Measurements from ENCODE around the gene OTOR. TPM values are rescaled to one million over a fixed set of nuclear protein-coding genes. Genes with fewer than 3 reads are reported as not detected.
A peak's percentile ranks its signal among the peaks of the same experiment; 100 is the strongest.

Gene OTOR
- total RNA-seq, 1 experiment from 2014 or later: not detected

DNA sequence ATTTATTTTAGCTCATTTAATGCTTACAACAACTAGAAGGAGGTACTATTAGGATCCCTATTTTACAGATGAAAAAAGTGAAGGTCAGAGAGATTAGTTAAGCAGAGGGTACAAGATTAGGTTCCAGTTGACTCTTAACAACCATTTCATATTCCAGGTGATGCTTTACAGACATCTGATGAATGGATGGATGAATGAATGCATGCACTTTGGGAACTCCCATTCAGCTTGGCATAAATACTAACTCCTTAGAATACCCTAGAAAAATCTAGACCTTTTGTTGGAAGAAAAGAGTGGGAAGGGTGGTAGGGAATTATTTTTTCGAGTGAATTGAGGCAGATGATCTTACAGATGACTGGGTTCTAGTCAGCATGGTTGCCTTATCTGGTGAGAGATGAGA lies 19.1 kb upstream of the OTOR start:
- BruUV-seq (replicated peaks): no TSS peak
- ChIA-PET POLR2A (no interaction called here), CTCF (no interaction called here)
- no peak for ATAC-seq
- peak overlapping the region; percentile 100 for H3K4me3 ChIP-seq (ENCODE audit: low read depth in 2 of 2, low read length in 2 of 2)
- H3K9me3 ChIP-seq (ENCODE audit: control insufficient read depth, insufficient read depth, low read depth, low read length): peaks cover 8% of the 10 kb centered on the region; the same call in 1 of the 2 replicates
- in situ Hi-C loops (cut with HindIII; ENCODE audit: low pct_unique_long_range_greater_than_20kb, low sequenced_read_pairs) (no loop called here), intact Hi-C loops (cut with micrococcal nuclease; ENCODE audit: unreplicated experiment) (no loop called here)
- H3K4me1 ChIP-seq (ENCODE audit: control insufficient read depth, insufficient read depth, low read length): peaks cover 3% of the 10 kb centered on the region; the same call in 1 of the 2 replicates
- H3K36me3 ChIP-seq (ENCODE audit: control insufficient read depth, insufficient read depth, low read length): peaks cover 24% of the 10 kb centered on the region
- TF ChIP-seq TCF7L2 (IDR thresholded peaks at IDR 0.05; ENCODE audit: low read depth, low read length) (no peak), POLR2AphosphoS5 (IDR thresholded peaks at IDR 0.05; ENCODE audit: low read depth, low read length) (no peak), SIN3A (IDR thresholded peaks at IDR 0.05; ENCODE audit: borderline replicate concordance, insufficient read depth, low read depth, low read length) (no peak), REST (IDR thresholded peaks at IDR 0.05; ENCODE audit: insufficient read depth in 1 of 2, low read depth in 2 of 2, low read length in 1 of 2) (no peak)
- TF ChIP-seq, protein P1, sequence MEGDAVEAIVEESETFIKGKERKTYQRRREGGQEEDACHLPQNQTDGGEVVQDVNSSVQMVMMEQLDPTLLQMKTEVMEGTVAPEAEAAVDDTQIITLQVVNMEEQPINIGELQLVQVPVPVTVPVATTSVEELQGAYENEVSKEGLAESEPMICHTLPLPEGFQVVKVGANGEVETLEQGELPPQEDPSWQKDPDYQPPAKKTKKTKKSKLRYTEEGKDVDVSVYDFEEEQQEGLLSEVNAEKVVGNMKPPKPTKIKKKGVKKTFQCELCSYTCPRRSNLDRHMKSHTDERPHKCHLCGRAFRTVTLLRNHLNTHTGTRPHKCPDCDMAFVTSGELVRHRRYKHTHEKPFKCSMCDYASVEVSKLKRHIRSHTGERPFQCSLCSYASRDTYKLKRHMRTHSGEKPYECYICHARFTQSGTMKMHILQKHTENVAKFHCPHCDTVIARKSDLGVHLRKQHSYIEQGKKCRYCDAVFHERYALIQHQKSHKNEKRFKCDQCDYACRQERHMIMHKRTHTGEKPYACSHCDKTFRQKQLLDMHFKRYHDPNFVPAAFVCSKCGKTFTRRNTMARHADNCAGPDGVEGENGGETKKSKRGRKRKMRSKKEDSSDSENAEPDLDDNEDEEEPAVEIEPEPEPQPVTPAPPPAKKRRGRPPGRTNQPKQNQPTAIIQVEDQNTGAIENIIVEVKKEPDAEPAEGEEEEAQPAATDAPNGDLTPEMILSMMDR (IDR thresholded peaks at IDR 0.05): no peak
- no peak for DNase-seq (ENCODE audit: low read depth, low spot score)
- peak overlapping the region; percentile 96 for H3K27ac ChIP-seq (ENCODE audit: low read length)
- H3K27me3 ChIP-seq (ENCODE audit: control insufficient read depth, insufficient read depth, low read length): peaks cover 23% of the 10 kb centered on the region

GRCh38 chr20:16729565-16730460 lies 18.3 kb upstream of the OTOR start, which contains the start of gene SNRPB2:
Gene SNRPB2, plus strand, starts transcription at chr20:16730026. Its CDS starts 1,677 bp downstream, at chr20:16731703.
- Histone ChIP-seq H3K4me1 (ENCODE audit: control insufficient read depth, insufficient read depth, low read length) (peaks cover 3% of the 10 kb centered on the region; the same call in 1 of the 2 replicates), H3K27ac (ENCODE audit: low read length) (peak within 1 kb of the TSS; percentile 96), H3K27me3 (ENCODE audit: control insufficient read depth, insufficient read depth, low read length) (peaks cover 20% of the 10 kb centered on the region), H3K4me3 (ENCODE audit: low read depth in 2 of 2, low read length in 2 of 2) (peak within 1 kb of the TSS; percentile 100), H3K36me3 (ENCODE audit: control insufficient read depth, insufficient read depth, low read length) (peaks cover 30% of the 10 kb centered on the region), H3K9me3 (ENCODE audit: control insufficient read depth, insufficient read depth, low read depth, low read length) (peaks cover 8% of the 10 kb centered on the region; the same call in 1 of the 2 replicates)
- TSS peak; percentile 80 for BruUV-seq (replicated peaks)
- DNase-seq (ENCODE audit: low read depth, low spot score): peak; percentile 80
- TF ChIP-seq SIN3A (IDR thresholded peaks at IDR 0.05; ENCODE audit: borderline replicate concordance, insufficient read depth, low read depth, low read length) (peak; percentile 72; the same call in 1 of the 2 replicates), POLR2AphosphoS5 (IDR thresholded peaks at IDR 0.05; ENCODE audit: low read depth, low read length) (peak; percentile 81), REST (IDR thresholded peaks at IDR 0.05; ENCODE audit: insufficient read depth in 1 of 2, low read depth in 2 of 2, low read length in 1 of 2) (peak in 1 of 2 experiments; percentile 49; a peak in 1 of 4 replicates), TCF7L2 (IDR thresholded peaks at IDR 0.05; ENCODE audit: low read depth, low read length) (0 out of 2 replicates have a peak, but pooled peaks have one; percentile 48)
- TF ChIP-seq, protein P1 (IDR thresholded peaks at IDR 0.05): no peak
- intact Hi-C loops (cut with micrococcal nuclease; ENCODE audit: unreplicated experiment): no loop called here
- POLR2A ChIA-PET: no interaction called here
- in situ Hi-C loops (cut with HindIII; ENCODE audit: low pct_unique_long_range_greater_than_20kb, low sequenced_read_pairs): no loop called here
- CTCF ChIA-PET: no interaction called here
- ATAC-seq: peak; percentile 99

All from Panc1 (cell line).